ENCODE data around the gene DENND1A.

Gene DENND1A

DNA sequence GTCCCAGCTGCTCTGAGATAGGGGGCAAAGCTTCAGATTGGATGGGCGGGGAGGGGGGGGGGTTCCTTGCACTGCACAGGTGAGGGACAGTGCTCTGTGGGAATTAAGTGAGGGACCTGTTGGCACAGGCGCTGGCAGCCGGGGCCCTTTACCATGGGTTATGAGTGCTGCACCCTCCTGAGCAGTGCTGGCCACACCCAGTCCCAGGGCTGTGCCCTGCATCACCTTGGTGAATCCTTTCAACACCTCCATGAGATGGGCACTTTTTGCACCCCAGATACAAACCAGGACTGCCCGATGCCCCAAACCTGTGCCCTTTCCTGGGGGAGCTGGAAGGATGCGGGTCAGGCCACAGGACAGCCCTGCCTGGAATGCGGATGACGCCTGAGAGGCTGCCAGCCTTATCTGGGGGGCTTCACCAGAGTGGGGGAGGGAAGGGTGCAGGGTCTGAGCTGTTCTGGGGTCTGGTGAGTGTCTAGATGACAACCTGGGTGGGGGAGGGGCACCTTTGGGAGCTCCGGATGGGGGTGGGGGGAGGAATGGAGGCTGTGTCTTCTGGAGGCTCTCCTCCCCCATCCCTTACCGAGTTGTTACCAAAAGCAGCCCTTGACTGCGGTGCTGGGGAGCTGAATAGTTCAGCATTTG, 568.7 kb downstream of the DENND1A start:
- DNase-seq, result no peak

DNA sequence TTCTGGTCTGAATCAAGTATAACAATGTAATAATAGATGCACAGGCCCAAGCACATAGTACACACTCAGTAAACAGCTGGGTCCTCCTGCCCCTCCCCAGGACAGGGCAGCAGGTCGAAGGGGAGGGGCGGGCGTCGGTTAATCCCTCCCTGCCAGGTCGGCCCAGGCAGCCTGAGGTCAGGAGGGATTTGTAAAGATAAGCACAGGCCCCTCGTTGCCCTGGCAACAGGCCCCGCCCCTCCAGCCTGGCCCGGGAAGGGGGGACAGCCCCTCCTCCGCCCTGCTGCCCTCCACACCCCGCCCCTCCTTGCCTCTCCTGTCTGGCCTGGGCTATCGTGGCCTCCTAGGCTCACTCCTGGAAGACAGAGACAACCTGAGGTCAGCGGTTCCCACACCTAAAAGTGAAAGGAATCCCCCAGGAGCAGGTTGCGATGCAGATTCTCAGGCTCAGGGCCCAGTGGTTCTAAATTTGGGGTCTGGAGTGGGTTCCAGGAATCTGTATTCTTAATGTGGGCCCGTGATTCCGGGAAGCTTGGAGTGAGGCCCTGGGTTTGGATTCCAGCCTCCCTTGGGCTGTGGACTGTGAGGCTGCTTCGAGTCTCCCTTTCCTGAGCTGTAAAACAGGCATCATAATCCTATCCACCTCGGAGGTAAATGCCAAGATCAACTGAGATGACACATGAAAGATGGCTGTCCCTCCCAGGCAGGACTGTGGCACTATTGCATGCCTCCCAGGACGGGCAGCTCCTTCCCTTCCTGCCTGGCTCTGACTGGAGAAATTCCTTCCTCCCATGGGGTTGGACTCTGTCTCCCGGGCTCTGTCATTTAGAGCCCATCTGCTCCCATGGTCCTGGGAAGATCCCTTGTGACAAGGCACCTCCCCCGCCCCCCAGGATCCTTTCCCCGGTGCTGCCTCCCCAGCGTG, 569.5 kb downstream of the DENND1A start:
- DNase-seq, result no peak

- DNase-seq, result peak; percentile 46
These were observed 570.4 kb downstream of the DENND1A start for GRCh38 chr9:123359546-123359945.

- no peak for DNase-seq
These were observed 570.8 kb downstream of the DENND1A start for GRCh38 chr9:123359106-123359505.

- DNase-seq, result no peak
These were observed 571.6 kb downstream of the DENND1A start for GRCh38 chr9:123358181-123358905.

DNA sequence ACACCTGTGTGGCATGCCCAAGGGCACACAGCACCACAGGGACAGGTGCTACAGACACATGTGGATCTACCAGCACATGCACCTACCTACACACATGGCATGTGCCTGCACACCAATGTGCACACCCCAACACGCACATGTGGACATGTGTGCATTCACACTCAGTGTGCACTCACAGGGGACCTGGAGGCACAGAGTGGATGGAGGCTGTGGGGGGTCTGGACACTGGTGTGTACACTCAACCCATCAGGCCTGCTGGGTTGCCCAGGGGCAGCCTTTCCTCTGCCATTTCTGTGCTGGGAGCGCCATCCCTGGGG, 572.2 kb downstream of the DENND1A start:
- no peak for DNase-seq

DNA sequence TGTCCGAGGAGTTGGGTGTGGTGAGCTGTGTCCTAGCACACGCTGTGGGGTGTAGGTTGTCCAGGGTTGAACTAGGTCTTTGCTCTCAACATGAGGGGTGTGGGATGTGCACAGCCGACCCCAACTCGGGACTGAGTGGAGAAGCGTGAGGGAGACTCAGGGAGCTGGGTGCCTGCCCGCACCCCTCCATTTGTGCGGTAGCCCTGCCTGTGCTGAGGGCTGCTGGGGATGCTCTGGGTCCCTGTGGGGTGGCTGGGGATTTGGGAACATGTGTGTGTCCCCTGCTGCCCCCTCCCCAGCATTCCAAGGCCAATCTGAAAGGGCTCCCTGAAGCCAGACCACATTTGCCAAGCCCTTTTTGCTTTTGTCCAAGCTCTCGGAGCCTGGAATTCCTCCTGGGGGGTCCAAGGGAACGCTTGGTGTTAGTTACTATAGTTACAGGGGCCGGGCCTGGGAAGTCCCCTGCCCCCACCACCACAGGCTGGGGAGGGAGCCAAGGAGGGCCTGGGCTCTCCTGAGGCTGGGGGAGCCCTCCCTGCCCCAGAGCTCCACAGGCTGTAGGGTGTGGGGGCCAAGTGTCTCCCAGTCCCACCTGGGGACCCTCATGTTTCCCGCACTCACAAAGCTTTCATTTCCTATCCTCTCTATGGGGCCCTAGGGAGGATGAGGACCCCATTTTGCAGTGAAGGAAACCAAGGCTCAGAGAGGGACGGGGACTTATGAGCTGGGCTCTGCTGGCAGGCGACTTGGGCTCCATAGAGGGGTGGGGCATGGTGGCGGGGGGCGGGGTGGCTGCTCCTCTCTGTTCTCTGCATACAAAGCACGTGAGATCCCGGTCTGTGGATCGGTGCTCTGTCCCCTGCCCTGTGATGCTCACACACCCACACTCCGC, 572.8 kb downstream of the DENND1A start:
- no peak for DNase-seq

- DNase-seq, result no peak
These were observed 574.0 kb downstream of the DENND1A start, which contains the start of gene CRB2 for GRCh38 chr9:123355761-123356431. Gene CRB2 (plus strand): TSS chr9:123356197. CDS start chr9:123356261, 64 bp downstream.

GRCh38 chr9:123354806-123355508, 575.0 kb downstream of the DENND1A start:
- DNase-seq, result no peak

- DNase-seq, result no peak
These were observed 575.8 kb downstream of the DENND1A start for GRCh38 chr9:123353984-123354591.

DNA sequence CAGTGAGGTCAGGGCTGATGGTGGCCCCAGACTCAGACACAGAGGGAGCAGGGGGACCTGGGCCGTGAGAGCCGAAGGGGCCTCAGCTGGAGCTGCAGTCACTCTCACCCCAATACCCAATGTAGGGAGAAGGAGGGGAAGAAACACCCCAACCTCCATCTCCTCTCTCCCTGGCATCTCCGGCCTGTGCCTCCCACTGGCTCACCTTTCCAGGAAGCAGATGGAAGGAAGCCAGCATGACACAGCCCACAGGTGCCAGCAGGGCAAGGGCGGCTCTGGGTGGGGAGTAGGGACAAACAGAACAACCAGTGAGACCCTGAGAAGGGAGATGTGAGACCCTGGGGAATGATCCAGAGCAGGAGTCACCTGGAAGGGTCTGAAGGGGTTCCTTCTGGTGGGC, 576.9 kb downstream of the DENND1A start:
- DNase-seq, result no peak

- DNase-seq, result no peak
These were observed 579.2 kb downstream of the DENND1A start for GRCh38 chr9:123350590-123351310.

- DNase-seq, result peak; percentile 34
These were observed 580.0 kb downstream of the DENND1A start for GRCh38 chr9:123349691-123350480.

DNA sequence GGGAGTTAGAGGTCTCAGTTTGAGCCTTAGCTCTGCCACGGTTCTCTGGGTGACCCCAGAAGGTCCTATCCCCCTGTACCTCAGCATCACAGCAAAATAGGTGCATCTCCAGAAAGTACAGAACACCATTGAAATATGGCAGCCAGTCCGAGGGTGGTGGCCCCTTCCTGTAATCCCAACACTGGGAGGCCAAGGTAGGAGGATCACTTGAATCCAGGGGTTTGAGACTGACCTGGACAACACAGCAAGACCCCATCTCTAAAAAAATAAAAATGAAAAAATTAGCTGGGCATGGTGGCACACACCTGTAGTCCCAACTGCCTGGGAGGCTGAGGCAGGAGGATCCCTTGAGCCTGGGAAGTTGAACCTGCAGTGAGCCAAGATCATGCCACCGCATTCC, 580.9 kb downstream of the DENND1A start:
- DNase-seq, result no peak

GRCh38 chr9:123348317-123348992, 581.5 kb downstream of the DENND1A start:
- DNase-seq, result no peak

- DNase-seq, result no peak
These were observed 582.5 kb downstream of the DENND1A start for GRCh38 chr9:123347289-123348060.

DNA sequence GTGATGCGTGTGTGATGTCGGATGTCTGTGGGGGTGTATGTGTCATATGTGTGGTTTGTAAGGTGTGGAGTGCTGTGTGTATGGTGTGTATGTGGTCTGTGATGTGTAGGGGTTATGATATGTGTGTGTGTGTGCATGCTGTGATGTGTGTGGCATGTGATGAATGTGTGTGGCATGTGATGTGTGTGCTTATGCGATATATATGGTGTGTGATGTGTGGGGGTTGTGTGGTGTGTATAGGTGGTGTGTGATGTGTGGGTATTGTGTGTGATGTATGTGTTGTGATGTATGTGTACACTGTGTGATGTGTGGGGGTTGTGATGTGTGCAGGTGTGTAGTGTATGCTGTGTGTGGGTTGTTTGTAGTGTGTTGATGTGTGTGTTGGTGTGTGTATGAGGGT, 583.1 kb downstream of the DENND1A start:
- DNase-seq, result no peak

DNA sequence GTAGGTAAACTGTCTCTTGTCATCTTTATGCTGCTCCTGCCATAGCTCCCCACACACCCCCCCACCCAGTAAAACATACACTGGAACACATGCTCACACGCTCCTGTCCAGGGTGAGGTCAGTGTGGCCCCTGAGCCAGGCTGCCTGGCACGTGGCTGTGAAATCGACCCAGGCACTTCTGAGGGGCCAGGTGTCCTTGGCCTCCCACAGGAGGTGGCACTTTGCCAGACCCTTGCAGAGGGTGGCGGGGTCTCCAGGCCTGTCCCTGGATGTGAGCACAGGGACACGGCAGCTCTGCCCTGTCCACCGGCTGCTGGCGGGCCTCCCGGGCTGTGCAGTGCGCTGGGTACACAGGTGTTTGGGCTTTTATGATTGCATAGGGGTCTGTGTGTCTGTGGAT, 583.9 kb downstream of the DENND1A start:
- DNase-seq, result no peak

Data from NCI-H2029 treated with DMSO at 0.1 percent for 48 hours (cell line).